ENCODE measurements around the gene FOCAD. TPM values are rescaled to one million over a fixed set of nuclear protein-coding genes. Genes with fewer than 3 reads are reported as not detected.

Gene FOCAD
- total RNA-seq, 1 donor, result 45.6 TPM

GRCh38 chr9:20697021-20697719, 13.1 kb downstream of the FOCAD start:
- Histone ChIP-seq H3K27me3 (ENCODE audit: insufficient read depth, low read length) (no peaks in the 10 kb centered on the region), H3K4me3 (ENCODE audit: insufficient read depth, low read length) (no peak overlapping the region), H4K20me1 (ENCODE audit: insufficient read depth, low read length) (peaks cover 16% of the 10 kb centered on the region), H3K9me3 (ENCODE audit: low read depth, low read length) (no peaks in the 10 kb centered on the region), H2AFZ (ENCODE audit: low read length) (no peak overlapping the region), H3K27ac (ENCODE audit: low read depth, low read length) (no peak overlapping the region), H3K4me1 (ENCODE audit: insufficient read depth, low read length) (no peaks in the 10 kb centered on the region), H3K79me2 (ENCODE audit: insufficient read depth, low read length) (peaks cover 49% of the 10 kb centered on the region), H3K4me2 (ENCODE audit: insufficient read depth, low read length) (no peak overlapping the region), H3K36me3 (ENCODE audit: insufficient read depth, low read length) (no peaks in the 10 kb centered on the region)
- no peak for TF ChIP-seq CTCF (IDR thresholded peaks at IDR 0.05; ENCODE audit: extremely low read depth, low read depth, low read length)
- no peak for DNase-seq (ENCODE audit: insufficient read length, low spot score, missing footprints)

- Histone ChIP-seq H3K4me3 (ENCODE audit: insufficient read depth, low read length) (no peak overlapping the region), H3K36me3 (ENCODE audit: insufficient read depth, low read length) (no peaks in the 10 kb centered on the region), H3K27me3 (ENCODE audit: insufficient read depth, low read length) (no peaks in the 10 kb centered on the region), H3K9me3 (ENCODE audit: low read depth, low read length) (no peaks in the 10 kb centered on the region), H2AFZ (ENCODE audit: low read length) (no peak overlapping the region), H3K27ac (ENCODE audit: low read depth, low read length) (no peak overlapping the region), H3K79me2 (ENCODE audit: insufficient read depth, low read length) (peaks cover 42% of the 10 kb centered on the region), H3K4me1 (ENCODE audit: insufficient read depth, low read length) (no peaks in the 10 kb centered on the region), H4K20me1 (ENCODE audit: insufficient read depth, low read length) (peaks cover 12% of the 10 kb centered on the region), H3K4me2 (ENCODE audit: insufficient read depth, low read length) (no peak overlapping the region)
- TF ChIP-seq CTCF (IDR thresholded peaks at IDR 0.05; ENCODE audit: extremely low read depth, low read depth, low read length), result no peak
- no peak for DNase-seq (ENCODE audit: insufficient read length, low spot score, missing footprints)
Observed at GRCh38 chr9:20698782-20699181, 14.7 kb downstream of the FOCAD start.

DNA sequence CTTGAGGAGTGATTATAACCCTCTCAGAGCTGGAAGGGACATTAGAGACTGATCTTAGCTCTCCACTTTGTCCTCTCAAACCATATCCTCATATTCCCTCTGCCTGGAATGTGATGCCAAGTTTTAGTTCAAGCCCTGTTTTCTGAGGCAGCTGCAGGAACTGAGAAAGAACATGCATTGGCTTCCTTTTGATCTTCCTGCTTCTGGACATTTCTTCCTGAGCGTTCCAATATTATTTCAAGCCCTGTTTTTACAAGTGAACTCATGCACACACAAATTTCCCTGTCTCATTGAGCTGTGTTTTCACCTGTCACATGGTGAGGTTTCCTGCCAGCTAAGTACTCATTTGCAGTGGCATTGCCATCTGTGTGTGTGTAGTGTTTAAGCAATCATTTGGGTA, 17.0 kb downstream of the FOCAD start:
- no peak for TF ChIP-seq CTCF (IDR thresholded peaks at IDR 0.05; ENCODE audit: extremely low read depth, low read depth, low read length)

GRCh38 chr9:20702570-20702969, 18.5 kb downstream of the FOCAD start:
- Histone ChIP-seq H3K27ac (ENCODE audit: low read depth, low read length) (no peak overlapping the region), H3K79me2 (ENCODE audit: insufficient read depth, low read length) (peaks cover 34% of the 10 kb centered on the region), H3K27me3 (ENCODE audit: insufficient read depth, low read length) (no peaks in the 10 kb centered on the region), H4K20me1 (ENCODE audit: insufficient read depth, low read length) (peaks cover 7% of the 10 kb centered on the region), H3K4me2 (ENCODE audit: insufficient read depth, low read length) (no peak overlapping the region), H3K4me1 (ENCODE audit: insufficient read depth, low read length) (no peaks in the 10 kb centered on the region), H3K4me3 (ENCODE audit: insufficient read depth, low read length) (no peak overlapping the region), H3K9me3 (ENCODE audit: low read depth, low read length) (no peaks in the 10 kb centered on the region), H3K36me3 (ENCODE audit: insufficient read depth, low read length) (no peaks in the 10 kb centered on the region), H2AFZ (ENCODE audit: low read length) (no peak overlapping the region)
- DNase-seq (ENCODE audit: insufficient read length, low spot score, missing footprints), result no peak
- TF ChIP-seq CTCF (IDR thresholded peaks at IDR 0.05; ENCODE audit: extremely low read depth, low read depth, low read length), result no peak

More for the DNA sequence above, 17.0 kb downstream of the FOCAD start:
- H2AFZ ChIP-seq (ENCODE audit: low read length), result no peak overlapping the region
- no peaks in the 10 kb centered on the region for H3K36me3 ChIP-seq (ENCODE audit: insufficient read depth, low read length)
- no peak for DNase-seq (ENCODE audit: insufficient read length, low spot score, missing footprints)
- no peak overlapping the region for H3K27ac ChIP-seq (ENCODE audit: low read depth, low read length)
- H3K4me3 ChIP-seq (ENCODE audit: insufficient read depth, low read length), result no peak overlapping the region
- H3K27me3 ChIP-seq (ENCODE audit: insufficient read depth, low read length), result no peaks in the 10 kb centered on the region
- H3K79me2 ChIP-seq (ENCODE audit: insufficient read depth, low read length), result peaks cover 30% of the 10 kb centered on the region
- no peak overlapping the region for H3K4me2 ChIP-seq (ENCODE audit: insufficient read depth, low read length)
- H3K9me3 ChIP-seq (ENCODE audit: low read depth, low read length), result no peaks in the 10 kb centered on the region
- H3K4me1 ChIP-seq (ENCODE audit: insufficient read depth, low read length), result no peaks in the 10 kb centered on the region
- H4K20me1 ChIP-seq (ENCODE audit: insufficient read depth, low read length), result peaks cover 9% of the 10 kb centered on the region
